SK-N-SH (cell line): Measurements from ENCODE around the gene CLDN14. TPM values are rescaled to one million over a fixed set of nuclear protein-coding genes. Genes with fewer than 3 reads are reported as not detected.

Experiments
- CTCF ChIA-PET: fragments of 300-600, 350-600 bp; formaldehyde crosslinking; extraction: SDS; loops from one replicate; lab custom pipeline; 2021; lab: Yijun Ruan, JAX
- POLR2A ChIA-PET: fragments of 350-600 bp; sonication (Branson Sonifier 250); formaldehyde crosslinking; extraction: SDS; loops from one replicate; lab custom pipeline; 2020; ENCODE audit warnings: antibody characterized with exemption, inconsistent platforms; lab: Yijun Ruan, JAX
- DNase-seq: peaks from one replicate; pipeline ENCODE4 v3.0.0; 2012
- H2AFZ ChIP-seq: fragments of 200-600 bp; sonication (generic); 2 replicates; pipeline ENCODE4 v1.8.1; 2016; ENCODE audit warnings: antibody characterized with exemption, mild to moderate bottlenecking, low read depth
- H3F3A ChIP-seq: fragments of 200-600 bp; sonication (generic); replicated peaks from 2 replicates; pipeline ENCODE3; 2016; ENCODE audit warnings: antibody characterized with exemption, mild to moderate bottlenecking; ENCODE audit not compliant: insufficient read depth
- H3K27ac ChIP-seq, 2 experiments: fragments of 200-500 bp in 1 of 2; fragments of 200-600 bp in 1 of 2; sonication (Bioruptor generic) in 1 of 2; sonication (generic), shearing (Covaris generic) in 1 of 2; 2 replicates each; pipeline versions ENCODE4 v1.5.1 to v1.6.1; 2014 to 2016; ENCODE audit warnings: low read depth in 2 of 2, inconsistent platforms in 1 of 2, low read length in 1 of 2, mild to moderate bottlenecking in 1 of 2, mixed read lengths in 1 of 2
- H3K27me3 ChIP-seq: fragments of 200-600 bp; sonication (generic), shearing (Covaris generic); 2 replicates; pipeline ENCODE4 v1.6.1; 2016; ENCODE audit warnings: mixed run types; ENCODE audit not compliant: insufficient read depth
- H3K36me3 ChIP-seq, 2 experiments: fragments of 200-500 bp in 1 of 2; fragments of 200-600 bp in 1 of 2; sonication (Bioruptor generic) in 1 of 2; sonication (generic) in 1 of 2; replicated peaks in 1 of 2; 2 replicates each; pipeline versions ENCODE3 to v1.5.1; 2014 to 2016; ENCODE audit warnings: low read length in 1 of 2, mild to moderate bottlenecking in 1 of 2; ENCODE audit not compliant: insufficient read depth in 2 of 2, control insufficient read depth in 1 of 2
- H3K4me1 ChIP-seq, 2 experiments: fragments of 200-500 bp in 1 of 2; fragments of 200-600 bp in 1 of 2; sonication (Bioruptor generic) in 1 of 2; sonication (generic), shearing (Covaris generic) in 1 of 2; 2 replicates each; pipeline versions ENCODE4 v1.5.1 to v1.6.1; 2014 to 2016; ENCODE audit warnings: low read depth in 1 of 2, low read length in 1 of 2, mixed run types in 1 of 2; ENCODE audit not compliant: insufficient read depth in 2 of 2, control insufficient read depth in 1 of 2
- H3K4me2 ChIP-seq: fragments of 200-600 bp; sonication (generic), shearing (Covaris generic); 2 replicates; pipeline ENCODE4 v1.6.1; 2017; ENCODE audit warnings: mixed run types
- H3K4me3 ChIP-seq, 2 experiments: fragments of 200-500 bp in 1 of 2; fragments of 200-600 bp in 1 of 2; sonication (Bioruptor generic) in 1 of 2; sonication (generic), shearing (Covaris generic) in 1 of 2; 2 replicates each; pipeline versions ENCODE4 v1.5.1 to v1.8.1; 2014 to 2016; ENCODE audit warnings: low read depth in 2 of 2, inconsistent platforms in 1 of 2, low read length in 1 of 2, mild to moderate bottlenecking in 1 of 2, mixed read lengths in 1 of 2, moderate library complexity in 1 of 2
- H3K79me2 ChIP-seq: fragments of 200-600 bp; sonication (generic); 2 replicates; pipeline ENCODE4 v1.8.1; 2017; ENCODE audit warnings: mild to moderate bottlenecking; ENCODE audit not compliant: insufficient read depth
- H3K9ac ChIP-seq: fragments of 200-600 bp; sonication (generic); 2 replicates; pipeline ENCODE4 v1.6.1; 2017; ENCODE audit warnings: mixed run types
- H3K9me2 ChIP-seq: fragments of 200-600 bp; sonication (generic); 2 replicates; pipeline ENCODE4 v1.6.1; 2017; ENCODE audit warnings: mixed run types
- H3K9me3 ChIP-seq: fragments of 200-600 bp; sonication (generic); 2 replicates; pipeline ENCODE4 v1.6.1; 2017; ENCODE audit warnings: mixed run types, mild to moderate bottlenecking, moderate library complexity
- H4K20me1 ChIP-seq: fragments of 200-600 bp; sonication (generic); 2 replicates; pipeline ENCODE4 v1.6.1; 2017; ENCODE audit warnings: mild to moderate bottlenecking, mixed run types; ENCODE audit not compliant: insufficient read depth
- CHD2 ChIP-seq: fragments of 150-350 bp; IDR thresholded peaks from 2 replicates; pipeline ENCODE4 v1.6.1; 2018; ENCODE audit warnings: low read length; ENCODE audit not compliant: partially characterized antibody
- ELF1 ChIP-seq: IDR thresholded peaks from 2 replicates; pipeline ENCODE4 v1.4.0; 2012
- EP300 ChIP-seq, 2 experiments: IDR thresholded peaks; 2 replicates each; pipeline versions ENCODE4 v1.4.0 to v1.6.1; 2012; ENCODE audit warnings: borderline replicate concordance in 1 of 2, low read depth in 1 of 2, low read length in 1 of 2
- EZH2phosphoT487 ChIP-seq: fragments of 200-600 bp; sonication (generic); IDR thresholded peaks from 2 replicates; pipeline ENCODE4 v1.6.1; 2017; ENCODE audit warnings: low read depth, mixed run types, mild to moderate bottlenecking, antibody characterized with exemption, moderate library complexity, borderline replicate concordance
- FOSL2 ChIP-seq: IDR thresholded peaks from 2 replicates; pipeline ENCODE4 v1.4.0; 2012; ENCODE audit warnings: low read depth, mild to moderate bottlenecking, moderate library complexity, borderline replicate concordance
- FOXJ3 ChIP-seq: sonication (generic); formaldehyde crosslinking; IDR thresholded peaks from 2 replicates; pipeline ENCODE4 v1.5.1; 2020; ENCODE audit warnings: mild to moderate bottlenecking, missing genetic modification reagents
- JUND ChIP-seq: IDR thresholded peaks from 2 replicates; pipeline ENCODE4 v1.4.0; 2012
- MEF2A ChIP-seq: IDR thresholded peaks from 2 replicates; pipeline ENCODE4 v1.4.0; 2012; ENCODE audit warnings: low read depth, borderline replicate concordance
- NFIC ChIP-seq: IDR thresholded peaks from 2 replicates; pipeline ENCODE4 v1.4.0; 2012; ENCODE audit warnings: borderline replicate concordance
- PBX3 ChIP-seq: IDR thresholded peaks from 2 replicates; pipeline ENCODE4; 2012
- POLR2AphosphoS5 ChIP-seq: IDR thresholded peaks from 2 replicates; pipeline ENCODE4 v1.6.1; 2012; ENCODE audit warnings: low read depth, low read length
- RAD21 ChIP-seq: IDR thresholded peaks from 2 replicates; pipeline ENCODE4 v1.6.1; 2012; ENCODE audit warnings: mild to moderate bottlenecking, low read length
- RCOR1 ChIP-seq: fragments of 150-350 bp; IDR thresholded peaks from 2 replicates; pipeline ENCODE4 v1.6.1; 2017; ENCODE audit warnings: antibody characterized with exemption, low read length
- RFX5 ChIP-seq: IDR thresholded peaks from 2 replicates; pipeline ENCODE4 v1.6.1; 2012; ENCODE audit warnings: mild to moderate bottlenecking, improper control_type of control experiment, low read length
- RXRA ChIP-seq: IDR thresholded peaks from 2 replicates; pipeline ENCODE4 v1.4.0; 2012; ENCODE audit warnings: low read depth, mild to moderate bottlenecking, borderline replicate concordance
- SMC3 ChIP-seq: IDR thresholded peaks from 2 replicates; pipeline ENCODE4 v1.6.1; 2012; ENCODE audit warnings: low read depth, low read length, improper control_type of control experiment
- TAF1 ChIP-seq: IDR thresholded peaks from 2 replicates; pipeline ENCODE4 v1.6.1; 2012; ENCODE audit warnings: low read depth, mild to moderate bottlenecking, low read length, moderate library complexity, borderline replicate concordance
- TCF12 ChIP-seq: IDR thresholded peaks from 2 replicates; pipeline ENCODE4 v1.4.0; 2012
- TEAD4 ChIP-seq: IDR thresholded peaks from 2 replicates; pipeline ENCODE4 v1.4.0; 2012; ENCODE audit warnings: mild to moderate bottlenecking, borderline replicate concordance; ENCODE audit not compliant: insufficient read depth
- USF1 ChIP-seq: IDR thresholded peaks from 2 replicates; pipeline ENCODE4 v1.4.0; 2012; ENCODE audit warnings: low read depth, borderline replicate concordance
- YY1 ChIP-seq: IDR thresholded peaks from 2 replicates; pipeline ENCODE4 v1.4.0; 2012; ENCODE audit warnings: low read depth, mild to moderate bottlenecking
- WGBS: methylation state at CpG from one replicate; pipeline ENCODE4 v1.1.6; 2017; ENCODE audit warnings: low lambda C conversion rate; 5-methylcytosine and 5-hydroxymethylcytosine counted together
- polyA plus RNA-seq, 3 experiments: library from polyadenylated mRNA; depleted of rRNA; stranded (reverse); fragments of >200 nt; gene quantifications; 2 replicates each; pipeline ENCODE4 v1.2.3, GENCODE V29; 2012
- TF ChIP-seq, protein P1 (sequence below): IDR thresholded peaks from 2 replicates; pipeline ENCODE4 v1.4.0; 2012; ENCODE audit warnings: low read depth
- TF ChIP-seq, protein P2 (sequence below): fragments of 200-600 bp; sonication (generic); IDR thresholded peaks from 2 replicates; pipeline ENCODE4 v1.6.1; 2017; ENCODE audit warnings: antibody characterized with exemption, mild to moderate bottlenecking, moderate library complexity

The CLDN14 gene
- polyA plus RNA-seq, 1 of the 3 experiments (the other 2 are of a cell fraction) = not detected

- TF ChIP-seq, protein P1, sequence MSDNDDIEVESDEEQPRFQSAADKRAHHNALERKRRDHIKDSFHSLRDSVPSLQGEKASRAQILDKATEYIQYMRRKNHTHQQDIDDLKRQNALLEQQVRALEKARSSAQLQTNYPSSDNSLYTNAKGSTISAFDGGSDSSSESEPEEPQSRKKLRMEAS = no peak
- TF ChIP-seq TAF1 (no peak), MEF2A (no peak)
These were observed 31.0 kb upstream of the CLDN14 start (continued) for GRCh38 chr21:36510911-36511310.

DNA sequence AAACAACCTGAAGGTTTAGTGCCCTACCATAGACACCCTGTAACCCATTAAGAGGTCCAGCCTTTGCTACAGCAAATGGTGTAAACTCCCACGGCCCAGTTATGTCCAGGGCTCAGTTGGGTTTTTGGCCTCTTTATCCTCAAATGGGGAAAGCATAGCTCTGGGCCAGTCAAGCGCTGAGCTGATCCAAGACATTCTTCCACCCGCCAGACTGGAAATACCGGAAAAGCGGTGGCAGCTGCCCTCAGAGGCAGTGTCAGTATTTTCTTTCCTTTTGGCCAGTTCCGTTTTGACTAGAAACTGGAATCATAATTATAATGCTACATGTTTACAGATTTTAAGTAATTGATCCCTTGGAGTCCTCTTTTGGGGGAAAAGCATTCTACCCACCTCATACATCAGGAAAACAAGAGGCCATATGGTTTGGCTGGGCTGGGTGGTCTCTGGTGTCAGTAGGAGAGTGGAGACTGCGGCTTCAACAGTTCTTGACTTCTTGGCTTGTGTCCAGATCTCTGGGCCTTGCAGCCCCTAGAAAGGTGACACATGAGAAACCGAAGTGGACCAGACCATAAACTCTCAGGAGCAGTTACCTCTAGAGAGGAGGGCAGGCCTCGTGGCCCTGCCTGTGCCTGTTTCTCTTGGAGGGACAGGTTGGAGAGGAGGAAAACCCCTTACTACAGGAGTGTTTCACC, 30.2 kb upstream of the CLDN14 start:
- no peak for TF ChIP-seq ELF1
- no peak for TF ChIP-seq RXRA
- no peak for TF ChIP-seq FOSL2
- no peak for TF ChIP-seq USF1
- TF ChIP-seq RAD21 = no peak
- Histone ChIP-seq H2AFZ (no peak overlapping the region), H3K27me3 (no peaks in the 10 kb centered on the region; the same call in 1 of the 2 replicates), H4K20me1 (no peaks in the 10 kb centered on the region), H3K9ac (no peak overlapping the region), H3K4me1 (no peaks in the 10 kb centered on the region), H3K4me2 (no peak overlapping the region), H3K36me3 (no peaks in the 10 kb centered on the region), H3F3A (no peaks in the 10 kb centered on the region), H3K27ac (no peak overlapping the region), H3K4me3 (no peak overlapping the region), H3K9me3 (no peaks in the 10 kb centered on the region), H3K79me2 (no peaks in the 10 kb centered on the region), H3K9me2 (no peaks in the 10 kb centered on the region)
- WGBS = 60% methylated on average over 9 of the region's 9 CpGs
- DNase-seq = no peak
- ChIA-PET CTCF (no interaction called here), POLR2A (no interaction called here)

DNA sequence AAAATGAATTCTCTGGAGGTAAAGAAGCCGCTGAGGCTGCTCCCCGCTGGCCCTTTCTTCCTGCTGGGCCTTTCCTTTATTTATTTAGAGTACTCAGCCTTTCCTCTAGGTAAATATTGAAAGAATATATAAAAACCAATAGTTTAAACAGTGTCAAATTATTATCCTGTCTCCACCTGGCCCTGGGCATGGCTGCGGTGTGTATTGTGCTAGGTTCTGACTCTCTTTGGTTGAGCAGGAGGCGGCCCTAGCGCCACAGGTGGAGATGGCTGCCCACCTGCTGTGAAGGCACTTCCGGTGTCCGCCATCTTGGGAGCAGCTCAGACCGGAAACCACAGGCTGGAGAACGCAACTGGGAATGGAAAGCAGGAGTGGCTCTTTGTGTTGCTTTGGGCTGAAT, 29.0 kb upstream of the CLDN14 start:
- Histone ChIP-seq H3K4me3 (no peak overlapping the region), H3K4me1 (no peaks in the 10 kb centered on the region), H2AFZ (no peak overlapping the region), H3K27me3 (no peaks in the 10 kb centered on the region; the same call in 1 of the 2 replicates), H3K27ac (no peak overlapping the region), H3K9me2 (no peaks in the 10 kb centered on the region), H4K20me1 (no peaks in the 10 kb centered on the region), H3K9ac (no peak overlapping the region), H3K9me3 (no peaks in the 10 kb centered on the region), H3K36me3 (no peaks in the 10 kb centered on the region), H3K4me2 (no peak overlapping the region), H3K79me2 (no peaks in the 10 kb centered on the region), H3F3A (no peaks in the 10 kb centered on the region)
- ChIA-PET POLR2A (no interaction called here), CTCF (no interaction called here)
- DNase-seq = no peak
- WGBS = 81% methylated on average over 9 of the region's 9 CpGs
- TF ChIP-seq PBX3 = no peak
- TF ChIP-seq, protein P1 = no peak
- TF ChIP-seq RCOR1 = no peak
- TF ChIP-seq CHD2 = no peak
- no peak for TF ChIP-seq TCF12
- no peak for TF ChIP-seq EZH2phosphoT487
- TF ChIP-seq EP300 (IDR thresholded peaks at IDR 0.05; ENCODE audit: borderline replicate concordance in 1 of 2, low read depth in 1 of 2, low read length in 1 of 2) = no peak
- no peak for TF ChIP-seq YY1
- TF ChIP-seq NFIC = no peak
- no peak for TF ChIP-seq TEAD4
- no peak for TF ChIP-seq RFX5
- TF ChIP-seq, protein P2, sequence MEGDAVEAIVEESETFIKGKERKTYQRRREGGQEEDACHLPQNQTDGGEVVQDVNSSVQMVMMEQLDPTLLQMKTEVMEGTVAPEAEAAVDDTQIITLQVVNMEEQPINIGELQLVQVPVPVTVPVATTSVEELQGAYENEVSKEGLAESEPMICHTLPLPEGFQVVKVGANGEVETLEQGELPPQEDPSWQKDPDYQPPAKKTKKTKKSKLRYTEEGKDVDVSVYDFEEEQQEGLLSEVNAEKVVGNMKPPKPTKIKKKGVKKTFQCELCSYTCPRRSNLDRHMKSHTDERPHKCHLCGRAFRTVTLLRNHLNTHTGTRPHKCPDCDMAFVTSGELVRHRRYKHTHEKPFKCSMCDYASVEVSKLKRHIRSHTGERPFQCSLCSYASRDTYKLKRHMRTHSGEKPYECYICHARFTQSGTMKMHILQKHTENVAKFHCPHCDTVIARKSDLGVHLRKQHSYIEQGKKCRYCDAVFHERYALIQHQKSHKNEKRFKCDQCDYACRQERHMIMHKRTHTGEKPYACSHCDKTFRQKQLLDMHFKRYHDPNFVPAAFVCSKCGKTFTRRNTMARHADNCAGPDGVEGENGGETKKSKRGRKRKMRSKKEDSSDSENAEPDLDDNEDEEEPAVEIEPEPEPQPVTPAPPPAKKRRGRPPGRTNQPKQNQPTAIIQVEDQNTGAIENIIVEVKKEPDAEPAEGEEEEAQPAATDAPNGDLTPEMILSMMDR = no peak
- TF ChIP-seq FOXJ3 = no peak
- TF ChIP-seq POLR2AphosphoS5 = no peak
- TF ChIP-seq JUND = no peak
- TF ChIP-seq SMC3 = no peak
